H9 (cell line): ENCODE results near the gene EFCC1. TPM values are rescaled to one million over a fixed set of nuclear protein-coding genes. Genes with fewer than 3 reads are reported as not detected.

Experiments
- DNase-seq: peaks from one replicate; pipeline ENCODE4 v3.0.0-alpha.2; 2017
- H2AFZ ChIP-seq: one replicate; pipeline ENCODE4 v1.6.1; 2013; ENCODE audit warnings: mild to moderate bottlenecking, low read length, control low read depth, moderate library complexity
- H2AK5ac ChIP-seq: 2 replicates; pipeline ENCODE4 v1.6.1; 2013; ENCODE audit warnings: low read length, control low read depth, mixed read lengths; ENCODE audit not compliant: insufficient read length
- H2BK120ac ChIP-seq: one replicate; pipeline ENCODE4 v1.6.1; 2013; ENCODE audit warnings: low read depth, mild to moderate bottlenecking, low read length, control low read depth, inconsistent platforms; ENCODE audit not compliant: poor library complexity, severe bottlenecking
- H2BK12ac ChIP-seq: 2 replicates; pipeline ENCODE4 v1.6.1; 2013; ENCODE audit warnings: low read length, control low read depth, mixed read lengths, low read depth; ENCODE audit not compliant: insufficient read length
- H2BK15ac ChIP-seq: 2 replicates; pipeline ENCODE4 v1.6.1; 2013; ENCODE audit warnings: low read depth, low read length, control low read depth
- H2BK20ac ChIP-seq: one replicate; pipeline ENCODE4 v1.6.1; 2013; ENCODE audit warnings: low read depth, mild to moderate bottlenecking, low read length, control low read depth, inconsistent platforms; ENCODE audit not compliant: poor library complexity, severe bottlenecking
- H2BK5ac ChIP-seq: 2 replicates; pipeline ENCODE4 v1.6.1; 2013; ENCODE audit warnings: low read length, control low read depth, mixed read lengths; ENCODE audit not compliant: insufficient read length
- H3K14ac ChIP-seq: 2 replicates; pipeline ENCODE4 v1.6.1; 2013; ENCODE audit warnings: low read length, control low read depth; ENCODE audit not compliant: insufficient read depth
- H3K18ac ChIP-seq: 2 replicates; pipeline ENCODE4 v1.6.1; 2013; ENCODE audit warnings: low read depth, mild to moderate bottlenecking, mixed read lengths, low read length, control low read depth; ENCODE audit not compliant: insufficient read length
- H3K23ac ChIP-seq: 2 replicates; pipeline ENCODE4 v1.6.1; 2013; ENCODE audit warnings: low read length, control low read depth, mixed read lengths, low read depth; ENCODE audit not compliant: insufficient read length
- H3K23me2 ChIP-seq: 2 replicates; pipeline ENCODE4 v1.6.1; 2013; ENCODE audit warnings: low read depth, mild to moderate bottlenecking, mixed read lengths, low read length, control low read depth; ENCODE audit not compliant: insufficient read length, poor library complexity, severe bottlenecking
- H3K27ac ChIP-seq: 2 replicates; pipeline ENCODE4 v1.5.1; 2013; ENCODE audit warnings: low read length, control low read depth, mixed read lengths, low read depth; ENCODE audit not compliant: insufficient read length
- H3K27me3 ChIP-seq: 2 replicates; pipeline ENCODE4 v1.6.1; 2013; ENCODE audit warnings: low read length, control low read depth, inconsistent platforms; ENCODE audit not compliant: insufficient read depth
- H3K4ac ChIP-seq: 2 replicates; pipeline ENCODE4 v1.6.1; 2013; ENCODE audit warnings: low read depth, mild to moderate bottlenecking, control low read depth, inconsistent platforms, low read length, moderate library complexity
- H3K4me1 ChIP-seq: 2 replicates; pipeline ENCODE4 v1.6.1; 2013; ENCODE audit warnings: low read length, control low read depth, inconsistent platforms; ENCODE audit not compliant: insufficient read depth
- H3K4me2 ChIP-seq: 2 replicates; pipeline ENCODE4 v1.6.1; 2013; ENCODE audit warnings: low read length, control low read depth, mixed read lengths; ENCODE audit not compliant: insufficient read length, insufficient read depth
- H3K56ac ChIP-seq: 2 replicates; pipeline ENCODE4 v1.6.1; 2013; ENCODE audit warnings: low read depth, mild to moderate bottlenecking, mixed read lengths, low read length, control low read depth; ENCODE audit not compliant: insufficient read length
- H3K79me1 ChIP-seq: 2 replicates; pipeline ENCODE4 v1.6.1; 2013; ENCODE audit warnings: low read depth, mild to moderate bottlenecking, moderate library complexity, low read length, control low read depth, inconsistent platforms; ENCODE audit not compliant: insufficient read depth, poor library complexity, severe bottlenecking
- H3K79me2 ChIP-seq: 2 replicates; pipeline ENCODE4 v1.6.1; 2013; ENCODE audit warnings: low read length, control low read depth, inconsistent platforms; ENCODE audit not compliant: insufficient read depth
- H3K9ac ChIP-seq: 2 replicates; pipeline ENCODE4 v1.6.1; 2013; ENCODE audit warnings: low read length, control low read depth, mixed read lengths; ENCODE audit not compliant: insufficient read length; ENCODE audit errors: extremely low read depth
- H3K9me3 ChIP-seq: one replicate; pipeline ENCODE4 v1.6.1; 2013; ENCODE audit warnings: low read depth, low read length, inconsistent platforms; ENCODE audit not compliant: control insufficient read depth
- H3T11ph ChIP-seq: one replicate; pipeline ENCODE4 v1.6.1; 2013; ENCODE audit warnings: mild to moderate bottlenecking, low read length, control low read depth, inconsistent platforms
- H4K20me1 ChIP-seq: one replicate; pipeline ENCODE4 v1.6.1; 2013; ENCODE audit not compliant: control insufficient read depth, insufficient read length, insufficient read depth
- H4K5ac ChIP-seq: 2 replicates; pipeline ENCODE4 v1.6.1; 2013; ENCODE audit warnings: low read depth, mild to moderate bottlenecking, mixed read lengths, low read length, control low read depth; ENCODE audit not compliant: insufficient read length
- H4K8ac ChIP-seq: replicated peaks from 2 replicates; pipeline ENCODE4 v1.6.1; 2013; ENCODE audit warnings: low read length, control low read depth, mixed read lengths, low read depth; ENCODE audit not compliant: insufficient read length
- H4K91ac ChIP-seq: 2 replicates; pipeline ENCODE4 v1.6.1; 2013; ENCODE audit warnings: low read depth, mild to moderate bottlenecking, moderate library complexity, mixed read lengths, low read length, control low read depth; ENCODE audit not compliant: insufficient read length
- H3K27ac Mint-ChIP-seq, 3 experiments: 2 replicates in 2 of 3; 3 replicates in 1 of 3; pipeline ENCODE4 v1.8.0; 2020 to 2021; ENCODE audit warnings: mixed read lengths in 3 of 3, mild to moderate bottlenecking in 1 of 3, moderate library complexity in 1 of 3
- H3K27me3 Mint-ChIP-seq: 2 replicates; pipeline ENCODE4 v1.8.0; 2021; ENCODE audit warnings: low read depth, mild to moderate bottlenecking, moderate library complexity, mixed read lengths
- H3K36me3 Mint-ChIP-seq, 3 experiments: 2 replicates in 2 of 3; 3 replicates in 1 of 3; pipeline ENCODE4 v1.8.0; 2020 to 2021; ENCODE audit warnings: low read depth in 3 of 3, mixed read lengths in 3 of 3; ENCODE audit not compliant: insufficient read depth in 1 of 3
- H3K4me1 Mint-ChIP-seq, 2 experiments: 2 replicates each; pipeline ENCODE4 v1.8.0; 2020; ENCODE audit warnings: mixed read lengths in 2 of 2
- H3K4me3 Mint-ChIP-seq, 2 experiments: 2 replicates in 1 of 2; 3 replicates in 1 of 2; pipeline ENCODE4 v1.8.0; 2020 to 2021; ENCODE audit warnings: mild to moderate bottlenecking in 2 of 2, mixed read lengths in 2 of 2, moderate library complexity in 1 of 2
- H3K9me3 Mint-ChIP-seq, 2 experiments: 2 replicates in 1 of 2; 3 replicates in 1 of 2; pipeline ENCODE4 v1.8.0; 2020; ENCODE audit warnings: mild to moderate bottlenecking in 2 of 2, mixed read lengths in 2 of 2, moderate library complexity in 1 of 2
- WGBS: extraction: QIAGEN DNeasy Blood & Tissue Kit; methylation state at CpG from one replicate; pipeline ENCODE4 v1.1.7; 2013; ENCODE audit warnings: missing lambda C conversion rate, low lambda C conversion rate, mixed read lengths; ENCODE audit not compliant: insufficient read length; ENCODE audit errors: extremely low coverage; 5-methylcytosine and 5-hydroxymethylcytosine counted together
- total RNA-seq: library from RNA; stranded (reverse); gene quantifications from 2 replicates; pipeline ENCODE4 v1.2.1, GENCODE V29; 2021
- TF ChIP-seq, protein P1 (sequence below): fragments of 200-600 bp; sonication (generic); conservative IDR thresholded peaks from 3 replicates; pipeline ENCODE4 v1.8.0; 2021; ENCODE audit warnings: antibody characterized with exemption, mild to moderate bottlenecking

EFCC1 gene
- total RNA-seq, 1 experiment from 2014 or later, result 0.09 TPM

DNA sequence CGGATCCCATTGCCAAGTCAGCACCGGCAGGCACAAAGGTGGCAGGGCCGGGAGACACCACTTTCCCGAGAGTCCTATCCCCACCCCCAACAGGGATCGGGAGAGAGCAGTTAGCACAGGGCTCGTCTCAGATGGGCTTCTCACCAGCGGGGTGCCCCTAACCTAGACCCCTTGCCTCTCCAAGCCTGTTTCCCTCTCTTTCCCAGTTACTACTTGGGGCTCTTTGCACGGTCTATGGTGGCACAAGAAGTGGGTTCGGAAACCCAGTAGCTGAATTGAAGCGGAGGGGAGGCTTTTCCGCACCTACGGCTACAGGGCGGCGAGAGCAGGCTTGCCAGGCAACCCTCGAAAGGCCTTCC is 383 bp upstream of the EFCC1 start:
- peak overlapping the region; percentile 63 to 83 for H3K4me3 Mint-ChIP-seq
- WGBS, result no CpG with 5 or more reads among the region's 15 CpGs
- H3K23ac ChIP-seq, result no peak overlapping the region
- peaks cover 51% of the 10 kb centered on the region for H3K27me3 ChIP-seq
- no peak overlapping the region for H2BK120ac ChIP-seq
- H3K27me3 Mint-ChIP-seq, result peaks cover 96% of the 10 kb centered on the region
- no peak overlapping the region for H3T11ph ChIP-seq
- TF ChIP-seq, protein P1, sequence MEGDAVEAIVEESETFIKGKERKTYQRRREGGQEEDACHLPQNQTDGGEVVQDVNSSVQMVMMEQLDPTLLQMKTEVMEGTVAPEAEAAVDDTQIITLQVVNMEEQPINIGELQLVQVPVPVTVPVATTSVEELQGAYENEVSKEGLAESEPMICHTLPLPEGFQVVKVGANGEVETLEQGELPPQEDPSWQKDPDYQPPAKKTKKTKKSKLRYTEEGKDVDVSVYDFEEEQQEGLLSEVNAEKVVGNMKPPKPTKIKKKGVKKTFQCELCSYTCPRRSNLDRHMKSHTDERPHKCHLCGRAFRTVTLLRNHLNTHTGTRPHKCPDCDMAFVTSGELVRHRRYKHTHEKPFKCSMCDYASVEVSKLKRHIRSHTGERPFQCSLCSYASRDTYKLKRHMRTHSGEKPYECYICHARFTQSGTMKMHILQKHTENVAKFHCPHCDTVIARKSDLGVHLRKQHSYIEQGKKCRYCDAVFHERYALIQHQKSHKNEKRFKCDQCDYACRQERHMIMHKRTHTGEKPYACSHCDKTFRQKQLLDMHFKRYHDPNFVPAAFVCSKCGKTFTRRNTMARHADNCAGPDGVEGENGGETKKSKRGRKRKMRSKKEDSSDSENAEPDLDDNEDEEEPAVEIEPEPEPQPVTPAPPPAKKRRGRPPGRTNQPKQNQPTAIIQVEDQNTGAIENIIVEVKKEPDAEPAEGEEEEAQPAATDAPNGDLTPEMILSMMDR, result no peak
- H3K4me2 ChIP-seq, result peak overlapping the region; percentile 93
- H3K9me3 Mint-ChIP-seq, result peaks cover 0 to 8% of the 10 kb centered on the region in 2 experiments; a peak in 4 of 5 replicates
- no peak overlapping the region for H3K14ac ChIP-seq
- H3K4me1 ChIP-seq, result peaks cover 2% of the 10 kb centered on the region; the same call in 1 of the 2 replicates
- no peak overlapping the region for H3K56ac ChIP-seq
- H2BK15ac ChIP-seq, result no peak overlapping the region
- no peak overlapping the region for H4K8ac ChIP-seq
- no peak overlapping the region for H4K91ac ChIP-seq
- H2BK20ac ChIP-seq, result no peak overlapping the region
- H2AK5ac ChIP-seq, result no peak overlapping the region
- no peak overlapping the region for H3K4ac ChIP-seq
- H4K20me1 ChIP-seq, result no peaks in the 10 kb centered on the region
- no peak overlapping the region for H2BK12ac ChIP-seq
- no peak overlapping the region for H2BK5ac ChIP-seq
- H3K9ac ChIP-seq, result no peak overlapping the region
- H3K23me2 ChIP-seq, result peaks cover 7% of the 10 kb centered on the region
- H3K36me3 Mint-ChIP-seq, result no peaks in the 10 kb centered on the region; a peak in 3 of 7 replicates
- H3K79me2 ChIP-seq, result no peaks in the 10 kb centered on the region
- no peak overlapping the region for H3K27ac ChIP-seq
- H3K27ac Mint-ChIP-seq, result no peak overlapping the region
- H3K9me3 ChIP-seq, result no peaks in the 10 kb centered on the region
- H2AFZ ChIP-seq, result no peak overlapping the region
- DNase-seq, result peak; percentile 50
- no peaks in the 10 kb centered on the region for H3K79me1 ChIP-seq
- no peak overlapping the region for H4K5ac ChIP-seq
- H3K18ac ChIP-seq, result no peak overlapping the region
- H3K4me1 Mint-ChIP-seq, result peaks cover 17 to 38% of the 10 kb centered on the region in 2 experiments
